GM10266 (cell line): ENCODE results near the gene TRIM17.
A peak's percentile ranks its signal among the peaks of the same experiment; 100 is the strongest.

Experiments used
- DNase-seq: peaks from one replicate; pipeline ENCODE4 v3.0.0; 2012; ENCODE audit errors: extremely low spot score
- CTCF ChIP-seq: IDR thresholded peaks from 2 replicates; pipeline ENCODE4 v1.5.1; 2012; ENCODE audit warnings: mild to moderate bottlenecking, low read depth; ENCODE audit not compliant: control insufficient read depth, insufficient read depth; ENCODE audit errors: missing control alignments

The TRIM17 gene

GRCh38 chr1:228462560-228462959 is 45.9 kb upstream of the TRIM17 start:
- DNase-seq: no peak
- TF ChIP-seq CTCF: no peak

- DNase-seq: no peak
Measured at GRCh38 chr1:228460821-228461220, 44.2 kb upstream of the TRIM17 start.

GRCh38 chr1:228459091-228459993 is 42.7 kb upstream of the TRIM17 start:
- peak; percentile 76 for DNase-seq
- peak; percentile 76 for TF ChIP-seq CTCF

More at GRCh38 chr1:228460821-228461220, 44.2 kb upstream of the TRIM17 start:
- TF ChIP-seq CTCF: no peak

- DNase-seq: peak; percentile 93
- peak; percentile 39 for TF ChIP-seq CTCF
Measured at GRCh38 chr1:228457396-228458176, 40.9 kb upstream of the TRIM17 start.

- DNase-seq: no peak
- TF ChIP-seq CTCF: no peak
Measured at GRCh38 chr1:228457017-228457395, 40.3 kb upstream of the TRIM17 start.

- no peak for DNase-seq
- TF ChIP-seq CTCF: no peak
Measured at GRCh38 chr1:228456252-228457016, 39.8 kb upstream of the TRIM17 start.
